ENCODE measurements around the gene IL1B. TPM values are rescaled to one million over a fixed set of nuclear protein-coding genes. Genes with fewer than 3 reads are reported as not detected.

IL1B gene
- total and polyA plus RNA-seq, 2 donors (not counting 3 experiments of a cell fraction or from before 2014, with no cell fraction given): 0.25 TPM; not detected in 1

DNA sequence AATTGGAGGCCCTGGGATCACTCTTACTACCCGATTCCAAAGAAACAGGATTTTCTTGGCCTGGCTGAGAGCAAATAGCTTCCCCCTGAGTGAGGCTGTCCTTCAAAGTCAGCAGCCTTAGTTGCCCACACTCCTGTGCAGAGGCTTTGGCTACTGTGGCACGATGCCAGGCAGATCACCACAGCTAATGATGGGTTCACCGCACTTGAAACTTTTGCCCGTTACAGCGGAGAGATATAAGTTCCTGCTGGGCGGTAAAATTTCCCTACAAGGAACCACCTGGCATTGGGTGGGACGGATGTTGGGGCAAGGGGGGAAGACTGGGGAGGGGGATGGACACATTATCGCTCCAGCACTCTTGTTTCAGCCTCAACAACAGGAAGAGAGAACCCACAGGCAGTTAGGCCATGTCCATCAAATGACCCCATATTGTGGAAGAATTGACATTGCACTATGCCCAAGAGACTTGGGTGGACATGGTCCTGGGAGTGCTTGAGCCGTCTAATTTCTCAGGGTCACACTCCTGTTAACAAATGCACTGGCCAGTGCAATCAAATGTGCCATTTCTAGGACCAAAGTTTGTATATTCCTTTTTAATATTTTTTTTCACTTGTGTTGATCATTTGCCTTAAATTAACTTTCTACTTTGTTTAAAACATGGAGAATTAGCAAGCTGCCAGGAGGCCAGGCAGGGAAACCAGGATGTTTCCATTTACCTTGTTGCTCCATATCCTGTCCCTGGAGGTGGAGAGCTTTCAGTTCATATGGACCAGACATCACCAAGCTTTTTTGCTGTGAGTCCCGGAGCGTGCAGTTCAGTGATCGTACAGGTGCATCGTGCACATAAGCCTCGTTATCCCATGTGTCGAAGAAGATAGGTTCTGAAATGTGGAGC, 4.4 kb downstream of the IL1B start:
- no peaks in the 10 kb centered on the region for H3K9me3 ChIP-seq (replicated peaks; ENCODE audit: control insufficient read depth, insufficient read depth, low read length)
- H3K9ac ChIP-seq (replicated peaks; ENCODE audit: extremely low read depth, insufficient read depth, low read length): no peak overlapping the region
- H2AFZ ChIP-seq (ENCODE audit: low read depth, low read length): peak overlapping the region; percentile 43
- no peak overlapping the region for H3K4me3 ChIP-seq (replicated peaks in 1 of 3; ENCODE audit: insufficient read depth in 1 of 3, low read depth in 1 of 3, low read length in 3 of 3)
- H3K4me1 ChIP-seq (ENCODE audit: control insufficient read depth, extremely low read depth, insufficient read depth, low read length): peaks cover 19% of the 10 kb centered on the region
- H3K9me1 ChIP-seq (replicated peaks; ENCODE audit: control insufficient read depth, extremely low read depth, insufficient read depth, low read length): no peaks in the 10 kb centered on the region
- DNase-seq (ENCODE audit: low read depth, low spot score): peak; percentile 14
- no peaks in the 10 kb centered on the region for H3K79me2 ChIP-seq (ENCODE audit: control insufficient read depth, insufficient read depth, low read length)
- peak overlapping the region; percentile 38 for H3K27ac ChIP-seq (ENCODE audit: insufficient read depth, low read depth, low read length)
- ChIA-PET POLR2A (no interaction called here), CTCF (interaction anchor here (2.4 kb wide), 1 partner anchor 53 kb away, joined by 11 read pairs; no protein-coding TSS in a partner anchor)
- intact Hi-C loops (cut with micrococcal nuclease) (loop anchor here (1.0 to 5.0 kb wide), 4 partner anchors 20 to 70 kb away; partner anchors contain the start of gene CKAP2L), dilution Hi-C loops (cut with MboI; ENCODE audit: extremely low pct_ligation_motif_present, low sequenced_read_pairs) (no loop called here)
- BruUV-seq (replicated peaks): no TSS peak
- TF ChIP-seq GATA2 (IDR thresholded peaks at IDR 0.05; ENCODE audit: insufficient read depth, insufficient read length, low read depth, low read length) (no peak), MYC (IDR thresholded peaks at IDR 0.05; ENCODE audit: low read depth, low read length) (no peak), POLR2A (IDR thresholded peaks at IDR 0.05; ENCODE audit: low read depth, low read length) (no peak), EZH2 (IDR thresholded peaks at IDR 0.05; ENCODE audit: borderline replicate concordance, low read depth, low read length, severe bottlenecking) (no peak), POLR2AphosphoS5 (IDR thresholded peaks at IDR 0.05; ENCODE audit: insufficient read depth, low read depth, low read length) (no peak), CTCF (IDR thresholded peaks at IDR 0.05; ENCODE audit: extremely low read depth in 1 of 2, insufficient read depth in 1 of 2, low read depth in 1 of 2, low read length in 2 of 2) (no peak), JUN (IDR thresholded peaks at IDR 0.05; ENCODE audit: borderline replicate concordance, insufficient read depth, insufficient read length, low read depth) (no peak), FOS (IDR thresholded peaks at IDR 0.05; ENCODE audit: borderline replicate concordance, insufficient read depth, low read length) (no peak), MAX (IDR thresholded peaks at IDR 0.05; ENCODE audit: insufficient read depth, insufficient read length) (no peak)
- H3K27me3 ChIP-seq (ENCODE audit: control insufficient read depth in 2 of 2, insufficient read depth in 2 of 2, low read length in 2 of 2): peaks cover 0 to 2% of the 10 kb centered on the region in 2 experiments
- H3K36me3 ChIP-seq (ENCODE audit: control insufficient read depth in 2 of 2, extremely low read depth in 1 of 2, insufficient read depth in 2 of 2, low read length in 2 of 2): no peaks in the 10 kb centered on the region
- FAIRE-seq: no peak
- H4K20me1 ChIP-seq (replicated peaks; ENCODE audit: control insufficient read depth, extremely low read depth, insufficient read depth, low read length): no peaks in the 10 kb centered on the region
- peak overlapping the region; percentile 37 for H3K4me2 ChIP-seq (ENCODE audit: insufficient read depth, low read length)
